NCI-H1930 (cell line): ENCODE results near the gene FHIT.
"Not testable (repeated sequence)": the region's sequence is repeated elsewhere in the genome, so short reads cannot be mapped to it uniquely, and the experiment has no call there.

Experiments
- DNase-seq, 2 experiments: peaks; one replicate each; lab custom pipeline; 2025; lab: John Stamatoyannopoulos, UW

The FHIT gene

DNA sequence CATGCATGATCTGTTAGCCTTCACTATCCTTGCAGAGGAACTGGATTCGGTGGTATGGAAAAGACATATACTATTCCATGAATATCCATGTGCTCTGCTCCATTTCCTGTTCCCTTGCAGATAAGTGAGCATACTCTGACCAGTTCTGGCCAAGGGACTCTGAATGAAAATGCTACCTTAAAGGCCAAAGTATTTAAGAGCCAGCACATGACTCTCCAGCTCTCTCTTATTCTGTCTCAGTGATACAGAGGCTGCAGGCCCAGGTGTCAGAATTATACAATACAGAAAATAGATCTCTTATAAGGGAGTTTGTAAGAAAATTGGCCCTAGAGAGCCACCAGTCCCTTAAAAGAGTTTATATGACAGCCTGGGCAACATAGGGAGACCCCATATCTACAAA lies 1421.7 kb downstream of the FHIT start:
- DNase-seq, result no peak

DNA sequence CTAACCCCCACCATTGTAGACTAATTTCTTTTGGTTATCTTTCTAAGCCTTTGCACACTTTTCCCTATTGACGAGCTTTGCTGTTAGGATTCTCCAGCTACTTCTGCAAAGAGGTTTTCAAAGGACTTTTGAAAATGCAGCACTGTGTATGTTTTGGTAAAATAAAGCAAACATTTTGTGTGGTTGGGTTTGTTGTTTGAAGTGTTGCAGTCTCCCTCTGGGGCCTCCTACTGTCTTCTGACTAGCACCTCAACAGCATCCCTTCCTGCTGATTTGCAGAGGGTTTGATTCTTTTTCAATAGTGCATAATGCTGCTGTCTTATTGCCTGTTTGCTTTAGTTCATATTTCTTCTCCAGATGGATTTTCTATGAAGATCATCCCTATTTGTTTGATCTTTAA lies 1426.4 kb downstream of the FHIT start:
- no peak for DNase-seq

DNA sequence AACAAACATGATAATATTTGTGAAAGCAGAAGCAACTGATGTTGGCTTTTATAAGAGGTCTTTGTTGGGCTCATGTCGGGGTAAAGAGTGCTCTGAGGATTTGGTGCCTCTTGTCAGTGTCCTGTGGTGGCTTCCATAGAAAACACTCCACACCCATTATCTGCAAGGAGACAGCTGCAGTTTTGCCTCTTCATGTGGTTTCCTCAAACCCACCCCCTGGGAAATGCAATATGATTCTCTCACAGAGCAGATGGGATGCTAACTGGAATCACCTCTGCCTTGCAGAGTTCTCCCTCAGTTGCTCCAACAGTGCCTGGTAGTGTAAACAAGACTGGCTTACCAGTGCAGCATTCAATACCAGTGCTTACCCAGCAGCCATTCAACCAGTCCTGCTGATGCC lies 1430.0 kb downstream of the FHIT start:
- no peak for DNase-seq

DNA sequence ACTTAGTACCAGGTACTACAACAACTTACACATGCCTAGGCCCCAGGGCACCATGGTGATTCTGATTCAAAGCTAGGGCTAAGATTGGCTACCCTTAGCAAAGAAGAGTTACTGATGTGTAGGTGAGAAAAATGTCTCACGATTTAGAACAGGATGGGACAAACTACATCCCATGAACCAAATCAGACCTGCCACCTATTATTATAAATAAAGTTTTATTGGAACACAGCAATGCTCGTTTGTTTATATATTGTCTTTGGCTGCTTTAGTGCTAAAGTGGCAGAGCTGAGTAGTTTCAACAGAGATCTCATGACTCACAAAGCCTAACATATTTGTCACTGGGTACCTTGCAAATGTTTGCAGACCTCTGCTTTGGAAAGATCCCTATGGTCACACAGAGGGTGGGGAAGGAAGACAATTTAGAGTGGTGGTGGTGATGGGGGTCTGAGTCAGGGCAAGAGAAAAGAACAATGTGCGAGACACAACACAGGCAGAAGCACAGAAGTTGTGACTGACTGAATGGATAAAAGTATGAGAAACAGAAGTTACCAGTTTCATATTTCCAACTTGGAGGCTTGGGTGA lies 1430.8 kb downstream of the FHIT start:
- no peak for DNase-seq

DNA sequence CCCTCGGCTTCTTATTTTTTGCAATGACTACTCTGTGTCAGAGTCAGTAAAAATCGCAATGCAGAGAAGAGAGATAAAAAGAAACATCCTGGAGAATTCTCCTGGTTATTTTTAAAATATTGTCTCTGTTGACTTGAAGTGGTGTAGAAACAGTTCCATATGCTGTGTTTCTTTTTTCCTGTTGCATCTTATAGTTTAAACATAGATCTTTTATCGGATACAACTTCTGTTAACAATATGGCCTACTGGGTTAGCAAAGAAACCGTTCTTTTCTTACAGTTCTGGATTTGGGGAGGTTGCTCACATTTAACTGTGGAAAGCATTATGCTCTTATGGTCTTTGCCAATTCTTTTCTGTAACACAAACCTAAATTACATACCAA lies 1432.3 kb downstream of the FHIT start:
- no peak for DNase-seq

DNA sequence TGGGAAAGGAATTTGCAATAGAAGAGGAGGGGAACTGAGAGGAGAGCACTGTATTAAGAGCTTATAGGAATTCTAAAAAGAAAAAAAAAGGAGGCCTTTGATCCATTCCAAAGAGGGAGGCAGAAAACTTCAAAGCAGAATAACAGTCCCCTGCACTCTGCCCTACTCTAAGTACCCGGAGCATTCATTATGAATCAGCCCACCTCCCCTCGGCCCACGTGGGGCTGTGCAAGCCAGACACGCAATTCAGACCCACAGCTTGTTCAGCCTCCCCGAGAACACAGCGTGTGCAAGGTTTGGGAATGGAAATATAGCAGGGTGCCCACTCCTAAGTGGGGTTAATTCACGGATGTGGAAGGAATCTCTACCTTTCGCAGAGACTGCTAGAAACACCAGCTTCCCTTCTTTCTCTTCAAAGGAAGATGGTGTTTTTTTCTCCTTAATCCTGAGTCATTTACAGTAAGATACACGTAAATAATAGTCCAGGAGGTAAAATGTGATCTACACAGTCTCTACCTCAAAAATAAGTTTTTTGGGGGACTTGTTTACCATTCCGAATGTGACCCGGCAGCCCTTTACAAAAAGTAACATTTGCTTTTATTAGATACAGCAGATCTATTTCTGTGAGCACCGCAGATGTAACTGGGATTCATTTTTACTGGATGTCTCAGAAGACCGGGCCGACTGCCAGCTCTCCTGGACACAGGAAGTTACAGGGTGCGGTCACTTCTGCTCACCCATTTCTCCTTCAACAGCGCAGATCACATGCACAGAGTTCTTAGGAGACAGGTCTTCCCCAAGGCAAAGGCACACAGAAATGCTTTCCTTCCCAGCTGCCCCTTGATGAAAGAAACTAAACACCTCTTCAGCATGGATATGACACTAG lies 1433.0 kb downstream of the FHIT start:
- DNase-seq, result no peak

DNA sequence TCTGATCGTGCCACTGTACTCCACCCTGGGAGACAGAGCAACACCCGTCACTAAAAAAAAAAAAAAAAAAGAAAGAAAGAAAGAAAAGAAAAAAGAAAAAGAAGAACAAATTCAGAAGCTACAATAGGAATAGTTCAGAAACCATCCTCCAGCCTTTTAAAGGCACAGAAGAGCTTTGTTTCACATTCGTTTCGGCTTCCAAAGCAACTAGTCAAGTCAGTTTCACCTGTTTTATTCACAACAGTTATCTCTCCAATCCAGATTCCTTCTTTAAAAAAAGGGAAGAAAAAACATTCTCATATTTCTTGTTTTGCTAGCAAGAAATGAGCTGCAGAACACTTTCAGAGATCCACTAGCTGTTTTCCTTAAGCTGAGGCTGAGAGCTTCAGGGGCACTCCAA lies 1433.7 kb downstream of the FHIT start:
- DNase-seq, result no peak

DNA sequence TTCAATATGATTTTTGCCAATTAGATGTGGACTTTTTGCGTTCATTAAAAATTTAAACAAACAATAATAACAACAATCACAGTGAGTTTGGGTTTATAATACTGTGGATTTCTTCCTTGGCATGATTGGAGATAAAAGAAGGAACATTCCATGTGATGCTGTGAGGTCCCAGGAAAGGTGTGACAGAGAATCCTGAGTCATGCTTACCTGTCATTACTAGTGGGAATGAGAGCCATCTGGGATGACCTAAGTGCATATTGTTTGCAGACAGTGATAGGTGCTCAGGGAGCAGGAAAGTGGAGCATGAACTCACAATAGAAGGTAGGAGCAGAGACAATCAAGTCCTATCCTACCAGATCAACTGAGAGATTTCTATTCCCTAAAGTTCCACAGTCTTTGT lies 1434.9 kb downstream of the FHIT start:
- DNase-seq, result no peak

DNA sequence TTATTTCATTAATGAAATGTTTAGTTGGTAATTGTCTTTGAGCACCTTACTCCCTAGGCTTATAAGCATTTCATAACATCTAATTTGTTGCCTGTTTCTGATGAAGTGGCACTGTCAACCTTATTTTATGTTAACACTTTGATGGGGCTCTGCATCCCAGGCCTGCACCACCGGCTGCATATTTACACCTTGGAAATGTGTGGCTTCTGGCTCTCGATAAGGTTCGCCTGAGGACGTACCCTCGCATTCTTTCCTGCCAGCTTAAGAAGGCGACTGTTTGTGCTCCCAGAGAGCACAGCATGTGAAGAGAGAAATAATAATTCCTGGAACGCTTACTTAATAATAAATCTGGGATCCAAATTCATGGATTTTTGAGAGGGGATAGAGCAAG lies 1438.1 kb downstream of the FHIT start:
- no peak for DNase-seq

DNA sequence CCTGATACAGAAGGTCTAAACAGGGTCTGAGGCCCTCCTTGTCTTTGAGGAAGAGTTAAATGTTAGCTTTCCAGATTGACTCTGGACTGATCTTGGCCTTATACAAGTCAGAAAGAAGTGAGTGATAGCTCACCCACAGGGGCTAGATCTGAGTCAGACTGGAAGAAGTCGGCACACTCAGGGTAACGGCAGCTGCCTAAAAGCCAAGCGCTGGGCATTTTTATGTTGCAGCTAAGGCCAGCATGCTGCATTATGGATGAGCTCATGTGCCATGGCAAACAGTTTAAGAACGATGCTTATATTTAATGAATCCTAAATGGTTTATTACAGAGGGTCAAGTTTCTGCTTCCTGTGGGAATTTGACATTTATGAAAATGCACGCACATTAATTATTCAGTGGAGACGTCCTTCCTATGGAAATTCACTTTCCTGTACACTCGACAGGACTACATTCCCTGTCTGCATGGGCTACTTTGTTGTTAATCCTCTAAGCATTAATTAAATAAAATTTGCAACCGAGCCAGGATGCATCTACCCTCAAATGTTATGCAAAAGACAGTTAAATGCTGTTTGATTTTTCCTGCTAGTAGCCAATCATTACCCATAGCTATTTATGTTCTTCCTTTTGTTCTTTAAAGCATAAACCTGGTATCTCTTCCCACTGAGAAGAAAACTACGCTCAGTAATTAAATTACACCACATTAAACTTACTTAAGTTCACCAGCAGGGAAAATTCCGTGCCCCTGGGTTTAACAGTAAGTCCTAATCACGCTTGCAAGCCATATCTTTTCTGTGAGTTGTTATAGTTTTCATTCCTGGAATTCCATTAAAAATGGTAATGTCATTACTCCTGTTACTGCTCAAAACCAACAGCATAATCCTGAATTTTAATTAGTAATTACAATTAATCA lies 1438.8 kb downstream of the FHIT start:
- DNase-seq, result no peak

DNA sequence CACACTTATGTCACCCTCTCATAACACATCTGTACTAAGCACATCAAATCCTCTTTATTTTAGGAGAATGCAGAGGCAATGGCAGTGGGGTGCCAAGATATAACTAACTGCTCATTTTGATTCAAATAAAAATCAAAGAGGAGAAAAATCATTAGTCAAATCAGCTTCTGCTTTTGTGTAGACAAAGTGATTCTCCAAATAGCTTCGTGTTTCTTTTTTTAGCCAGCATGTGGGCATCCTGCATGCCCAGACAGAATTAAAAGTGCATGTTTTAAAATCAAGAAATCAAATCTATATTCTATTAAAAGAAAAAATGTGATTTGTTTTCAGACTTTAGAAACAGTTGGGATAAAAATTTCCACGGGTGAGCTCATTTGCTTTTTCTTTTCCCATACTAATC lies 1440.1 kb downstream of the FHIT start:
- no peak for DNase-seq

DNA sequence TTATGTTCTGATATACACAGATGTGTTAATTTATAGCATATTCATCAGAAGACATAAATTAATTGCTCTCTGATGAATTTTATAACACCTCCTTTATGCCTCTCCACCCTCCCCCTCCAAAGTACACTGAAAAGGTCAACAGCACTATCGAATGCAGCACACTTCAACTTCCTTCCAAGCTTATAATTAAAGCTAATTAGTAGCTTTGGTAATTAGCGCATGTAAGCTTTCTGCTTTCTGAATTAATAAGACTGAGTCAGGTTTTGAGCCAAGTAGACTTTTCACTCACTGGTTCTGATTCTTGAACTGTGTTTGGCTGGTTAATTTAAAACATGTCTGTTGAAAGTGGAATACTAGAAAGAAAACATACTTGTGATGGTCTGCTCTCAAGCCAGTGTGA lies 1440.6 kb downstream of the FHIT start:
- no peak for DNase-seq

DNA sequence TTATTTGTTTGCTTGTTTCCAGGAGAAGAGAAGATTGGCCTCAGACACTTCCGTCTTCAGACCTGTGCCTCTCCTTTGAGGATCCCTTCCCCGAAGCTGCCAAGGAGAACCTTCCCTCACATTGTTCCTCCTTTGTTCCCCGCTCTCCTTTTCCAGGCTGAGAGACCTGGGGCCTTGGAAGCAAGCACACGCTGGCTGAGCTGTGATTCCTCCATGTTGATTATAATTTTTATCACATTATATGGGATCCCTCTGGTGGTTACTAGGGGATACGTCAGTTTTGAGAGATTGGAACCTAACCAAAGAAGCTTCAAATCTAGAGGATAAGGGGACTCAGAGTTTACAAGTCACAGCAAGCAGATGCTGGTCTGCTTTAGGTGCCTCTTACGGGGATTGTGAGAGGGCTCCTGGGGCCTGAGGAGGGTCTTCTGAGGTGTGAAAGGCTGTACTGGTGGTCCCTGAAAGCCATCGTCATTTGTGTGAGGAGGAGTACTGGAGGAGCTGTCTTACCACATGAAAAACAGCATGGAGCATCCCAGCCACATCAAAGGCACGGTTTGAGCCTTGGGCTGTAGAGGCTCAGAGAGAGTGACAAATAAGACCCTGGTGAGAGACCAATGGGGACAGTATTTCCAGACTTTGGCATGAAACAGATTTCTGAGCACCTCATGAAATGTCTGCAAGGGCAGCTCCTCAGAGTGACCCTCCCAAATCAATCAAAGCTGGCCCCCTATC lies 1441.4 kb downstream of the FHIT start:
- no peak for DNase-seq

DNA sequence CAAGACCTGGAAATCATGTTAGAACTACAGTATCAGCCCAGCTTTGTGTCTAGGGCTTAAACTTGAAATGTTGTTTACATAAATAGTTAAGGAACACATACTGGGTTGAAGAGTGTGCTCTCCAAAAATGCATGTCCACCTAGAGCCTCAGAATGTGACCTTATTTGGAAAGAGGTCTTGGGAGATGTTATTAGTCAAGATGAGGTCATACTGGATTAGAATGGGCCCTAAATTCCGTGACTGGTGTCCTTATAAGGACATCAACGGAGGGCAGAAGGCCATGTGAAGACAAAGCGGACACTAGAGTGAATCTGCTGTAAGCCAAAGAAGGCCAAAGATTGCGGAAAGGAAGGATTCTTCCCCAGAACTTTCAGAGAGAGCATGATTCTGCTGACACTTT lies 1442.2 kb downstream of the FHIT start:
- DNase-seq, result no peak

DNA sequence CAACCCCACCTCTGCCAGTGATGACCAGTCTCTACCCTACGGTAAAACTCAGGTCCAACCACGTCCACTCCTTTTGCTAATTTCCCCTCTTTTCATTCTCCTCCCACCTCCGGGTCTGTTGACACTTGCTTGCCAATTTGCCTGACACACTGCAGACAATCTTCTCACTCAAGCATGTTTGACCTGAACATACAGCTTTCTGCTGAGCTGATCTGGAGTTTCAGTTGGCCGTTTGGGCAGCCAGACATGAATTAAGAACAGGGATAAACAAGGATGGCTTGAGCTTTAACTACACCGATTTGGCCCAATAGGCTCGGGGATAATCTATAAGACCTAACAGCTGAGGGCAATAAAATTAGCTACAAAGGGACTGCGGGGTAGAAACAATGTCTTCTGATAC lies 1442.8 kb downstream of the FHIT start:
- no peak for DNase-seq

DNA sequence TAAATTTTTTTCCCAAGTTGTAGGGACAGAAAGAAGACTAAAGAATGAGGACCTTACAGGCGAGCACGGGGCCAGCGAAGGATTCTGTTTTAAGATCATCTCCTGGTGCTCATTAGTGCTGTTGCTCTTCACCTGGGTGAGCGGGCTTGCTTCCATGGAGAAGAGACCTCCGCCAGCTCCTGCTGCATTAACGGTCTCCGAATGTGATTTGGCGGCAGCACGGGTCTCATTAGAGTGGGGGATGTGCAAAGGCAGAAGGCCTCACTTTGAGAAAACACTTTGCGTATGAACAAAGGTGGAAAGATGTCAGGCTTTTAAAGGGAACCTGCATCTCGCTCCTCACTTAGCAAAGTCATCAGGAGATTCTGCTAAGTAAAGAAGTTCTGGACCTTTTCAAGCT lies 1448.0 kb downstream of the FHIT start:
- no peak for DNase-seq

DNA sequence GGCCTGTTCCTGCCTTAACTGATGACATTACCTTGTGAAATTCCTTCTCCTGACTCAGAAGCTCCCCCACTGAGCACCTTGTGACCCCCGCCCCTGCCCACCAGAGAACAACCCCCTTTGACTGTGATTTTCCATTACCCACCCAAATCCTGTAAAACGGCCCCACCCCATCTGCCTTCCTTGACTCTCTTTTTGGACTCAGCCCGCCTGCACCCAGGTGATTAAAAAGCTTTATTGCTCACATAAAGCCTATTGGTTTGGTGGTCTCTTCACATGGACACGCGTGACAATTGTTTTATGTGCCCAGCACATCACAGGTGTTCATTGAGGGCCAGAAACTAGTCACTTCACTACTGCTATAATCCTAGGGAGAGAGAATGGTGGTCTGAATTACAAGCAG lies 1448.8 kb downstream of the FHIT start:
- not testable (repeated sequence) for DNase-seq

DNA sequence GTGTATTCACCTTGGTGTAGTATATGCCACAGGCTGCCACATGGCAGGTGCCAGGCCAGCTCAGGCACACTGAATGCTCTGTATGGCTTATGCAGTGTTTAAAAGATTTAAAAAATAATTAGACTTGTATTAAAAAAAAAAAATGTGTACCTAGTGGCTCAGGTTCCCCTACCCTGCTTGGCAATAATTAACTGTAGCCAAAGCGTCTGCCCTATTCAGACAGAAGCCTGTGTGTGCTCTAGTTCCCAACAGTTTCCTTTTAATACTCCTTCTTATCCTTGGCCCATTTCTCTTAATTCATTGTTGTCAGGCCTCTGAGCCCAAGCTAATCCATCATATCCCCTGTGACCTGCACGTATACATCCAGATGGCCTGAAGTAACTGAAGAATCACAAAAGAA lies 1449.2 kb downstream of the FHIT start:
- no peak for DNase-seq

DNA sequence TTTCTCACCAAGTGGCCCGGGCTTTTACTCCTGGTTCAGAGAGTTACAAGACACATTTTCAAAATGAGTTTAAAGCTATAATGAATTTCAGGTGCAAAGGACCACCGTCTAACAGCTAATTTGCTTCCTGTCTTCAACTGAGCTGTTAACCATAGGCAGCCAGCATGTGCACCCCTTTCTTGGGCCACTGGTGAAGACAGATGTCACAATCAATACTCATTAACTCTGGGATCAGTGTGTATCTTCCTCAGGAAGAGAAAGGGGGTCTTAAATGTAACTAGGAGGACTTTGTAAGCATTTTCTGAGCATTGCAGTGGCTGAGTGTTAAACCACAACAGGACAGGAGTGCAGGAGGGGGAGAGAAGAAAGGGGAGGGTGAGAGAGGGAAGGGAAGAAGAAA lies 1450.8 kb downstream of the FHIT start:
- DNase-seq, result no peak

DNA sequence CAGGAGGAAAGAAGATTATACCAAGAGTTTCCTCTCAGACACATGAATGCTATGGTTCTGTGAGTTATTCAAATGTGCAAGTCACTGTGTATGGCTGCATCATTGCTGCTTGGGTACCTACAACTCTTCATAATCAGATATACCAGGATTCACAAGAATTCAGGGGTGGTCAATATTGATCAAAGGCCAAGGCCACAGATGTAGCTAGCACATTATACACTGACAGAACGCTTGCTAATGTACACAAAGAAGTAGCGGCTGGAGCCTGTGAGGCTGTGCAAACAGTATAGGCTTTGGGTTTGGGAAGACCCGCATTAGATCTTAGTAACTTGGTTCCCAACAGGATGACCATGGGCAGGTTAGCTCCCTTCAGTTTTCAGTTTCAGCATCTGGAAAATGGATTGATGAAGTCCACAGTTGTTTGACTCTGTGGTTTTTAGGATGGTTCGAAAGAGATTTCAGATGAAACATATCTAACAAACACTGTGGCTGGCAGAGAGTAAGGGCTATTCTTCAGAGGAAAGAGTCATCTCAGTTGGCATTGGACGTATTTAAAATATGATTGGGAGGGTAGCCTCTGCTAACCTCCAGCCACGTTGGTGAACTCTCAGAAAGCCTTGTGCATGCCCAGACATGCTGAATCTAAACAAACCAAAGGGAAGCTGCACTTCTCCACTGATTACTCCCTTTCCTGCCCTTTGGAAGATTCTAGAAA lies 1452.7 kb downstream of the FHIT start:
- DNase-seq, result no peak

DNA sequence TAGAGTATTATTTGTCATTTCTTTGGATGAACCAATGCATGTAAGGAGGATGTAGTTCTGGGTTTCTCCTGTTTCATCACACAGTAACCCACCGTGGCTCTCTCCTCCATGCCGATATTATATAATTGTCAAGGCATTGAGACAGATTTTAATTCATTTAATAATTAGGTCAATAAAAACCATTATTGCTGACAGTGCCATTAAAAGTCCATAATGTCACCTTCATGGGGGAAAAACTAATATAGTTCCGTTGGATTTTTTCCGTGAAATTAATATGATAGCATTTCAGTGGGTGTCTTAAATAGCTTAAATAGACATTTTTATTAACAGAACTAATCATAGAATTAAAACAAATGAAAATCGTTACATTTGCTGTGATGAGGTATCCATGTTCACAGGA lies 1453.7 kb downstream of the FHIT start:
- no peak for DNase-seq

DNA sequence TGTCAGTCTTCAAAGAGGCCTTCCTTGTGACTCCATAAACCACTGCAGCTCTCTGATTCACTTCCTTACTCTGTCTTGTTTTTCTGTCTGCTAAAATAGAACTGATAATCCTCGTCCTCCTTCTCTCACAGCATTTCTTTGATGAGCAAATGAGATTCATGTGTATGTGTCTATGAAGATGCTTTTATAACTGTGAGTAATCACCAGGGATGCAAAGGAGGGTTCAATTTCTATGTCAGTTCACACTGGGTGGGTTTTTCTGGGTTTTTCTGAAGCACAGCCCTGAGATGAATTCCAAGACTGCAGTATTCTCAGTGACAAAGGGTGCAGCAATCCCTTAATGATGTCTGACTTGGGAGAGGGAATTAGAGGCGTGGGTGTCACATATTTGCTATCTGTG lies 1454.8 kb downstream of the FHIT start:
- no peak for DNase-seq
